ENCODE measurements around the gene LMBR1L. TPM values are rescaled to one million over a fixed set of nuclear protein-coding genes. Genes with fewer than 3 reads are reported as not detected.
A peak's percentile ranks its signal among the peaks of the same experiment; 100 is the strongest.

LMBR1L gene
- total and polyA plus RNA-seq, 2 of the 13 experiments (the other 11 are each of a cell fraction or from before 2014, with no cell fraction given) = 12.2 to 65.9 TPM

- TF ChIP-seq ZFP82 (CRISPR knock-in tag; IDR thresholded peaks at IDR 0.05; ENCODE audit: borderline replicate concordance) (no peak), HMG20A (CRISPR knock-in tag; IDR thresholded peaks at IDR 0.05; ENCODE audit: borderline replicate concordance) (no peak), CEBPZ (IDR thresholded peaks at IDR 0.05; ENCODE audit: low read length) (no peak), CC2D1A (CRISPR knock-in tag; IDR thresholded peaks at IDR 0.05) (no peak), NFAT5 (CRISPR knock-in tag; IDR thresholded peaks at IDR 0.05) (no peak), ZNF10 (CRISPR knock-in tag; IDR thresholded peaks at IDR 0.05; ENCODE audit: borderline replicate concordance, low read depth) (no peak), JUN (CRISPR knock-in tag; IDR thresholded peaks at IDR 0.05) (no peak), CREM (IDR thresholded peaks at IDR 0.05) (no peak; the same call in 1 of the 2 replicates), CREM (CRISPR knock-in tag; IDR thresholded peaks at IDR 0.05) (no peak), ZIK1 (CRISPR knock-in tag; IDR thresholded peaks at IDR 0.05; ENCODE audit: borderline replicate concordance, low read depth) (peak; percentile 41; the same call in 1 of the 2 replicates), BATF2 (CRISPR knock-in tag; IDR thresholded peaks at IDR 0.05) (no peak), ZEB1 (IDR thresholded peaks at IDR 0.05; ENCODE audit: insufficient replicate concordance, low read depth) (no peak), AKNA (CRISPR knock-in tag; IDR thresholded peaks at IDR 0.05; ENCODE audit: borderline replicate concordance) (no peak), HIVEP1 (CRISPR knock-in tag; IDR thresholded peaks at IDR 0.05) (peak; percentile 28; the same call in 1 of the 2 replicates)
Observed at GRCh38 chr12:49069507-49070346, 40.9 kb downstream of the LMBR1L start, which contains the start of gene RHEBL1 (continued).
